ENCODE results near the gene EEA1. TPM values are rescaled to one million over a fixed set of nuclear protein-coding genes. Genes with fewer than 3 reads are reported as not detected.

EEA1 gene
- total RNA-seq, 1 donor from 2014 or later, result 41.8 TPM

GRCh38 chr12:92732716-92733115 is 196.4 kb downstream of the EEA1 start:
- H3K4me1 Mint-ChIP-seq (ENCODE audit: low read depth), result peaks cover 11% of the 10 kb centered on the region
- no peak overlapping the region for H3K27ac Mint-ChIP-seq (ENCODE audit: unreplicated experiment)
- no peaks in the 10 kb centered on the region for H3K27me3 Mint-ChIP-seq (ENCODE audit: low read depth)
- no peak for DNase-seq (ENCODE audit: low spot score)
- H3K9me3 Mint-ChIP-seq (ENCODE audit: low read depth), result peaks cover 4% of the 10 kb centered on the region
- H3K36me3 Mint-ChIP-seq (ENCODE audit: low read depth), result peaks cover 3% of the 10 kb centered on the region
- no peak for TF ChIP-seq CTCF (IDR thresholded peaks at IDR 0.05)
- H3K4me3 Mint-ChIP-seq (ENCODE audit: unreplicated experiment), result no peak overlapping the region

GRCh38 chr12:92732216-92732615 is 196.9 kb downstream of the EEA1 start:
- TF ChIP-seq CTCF (IDR thresholded peaks at IDR 0.05), result no peak

GRCh38 chr12:92730758-92731157 is 198.3 kb downstream of the EEA1 start:
- Mint-ChIP-seq H3K4me1 (ENCODE audit: low read depth) (peaks cover 11% of the 10 kb centered on the region), H3K36me3 (ENCODE audit: low read depth) (peaks cover 3% of the 10 kb centered on the region), H3K27me3 (ENCODE audit: low read depth) (no peaks in the 10 kb centered on the region), H3K9me3 (ENCODE audit: low read depth) (peaks cover 4% of the 10 kb centered on the region), H3K27ac (ENCODE audit: unreplicated experiment) (no peak overlapping the region), H3K4me3 (ENCODE audit: unreplicated experiment) (no peak overlapping the region)
- no peak for DNase-seq (ENCODE audit: low spot score)
- no peak for TF ChIP-seq CTCF (IDR thresholded peaks at IDR 0.05)

More at GRCh38 chr12:92732216-92732615, 196.9 kb downstream of the EEA1 start:
- Mint-ChIP-seq H3K9me3 (ENCODE audit: low read depth) (peaks cover 4% of the 10 kb centered on the region), H3K27ac (ENCODE audit: unreplicated experiment) (no peak overlapping the region), H3K4me1 (ENCODE audit: low read depth) (peaks cover 11% of the 10 kb centered on the region), H3K4me3 (ENCODE audit: unreplicated experiment) (no peak overlapping the region), H3K36me3 (ENCODE audit: low read depth) (peaks cover 3% of the 10 kb centered on the region), H3K27me3 (ENCODE audit: low read depth) (no peaks in the 10 kb centered on the region)
- no peak for DNase-seq (ENCODE audit: low spot score)

- peaks cover 3% of the 10 kb centered on the region for H3K4me1 Mint-ChIP-seq (ENCODE audit: low read depth)
- no peak overlapping the region for H3K27ac Mint-ChIP-seq (ENCODE audit: unreplicated experiment)
- H3K27me3 Mint-ChIP-seq (ENCODE audit: low read depth), result no peaks in the 10 kb centered on the region
- no peak for DNase-seq (ENCODE audit: low spot score)
- no peak overlapping the region for H3K4me3 Mint-ChIP-seq (ENCODE audit: unreplicated experiment)
- H3K9me3 Mint-ChIP-seq (ENCODE audit: low read depth), result peaks cover 8% of the 10 kb centered on the region
- H3K36me3 Mint-ChIP-seq (ENCODE audit: low read depth), result peaks cover 1% of the 10 kb centered on the region
- no peak for TF ChIP-seq CTCF (IDR thresholded peaks at IDR 0.05)
Observed at GRCh38 chr12:92729773-92730305, 199.3 kb downstream of the EEA1 start.

- peaks cover 13% of the 10 kb centered on the region for H3K9me3 Mint-ChIP-seq (ENCODE audit: low read depth)
- no peaks in the 10 kb centered on the region for H3K4me1 Mint-ChIP-seq (ENCODE audit: low read depth)
- no peak for DNase-seq (ENCODE audit: low spot score)
- peaks cover 3% of the 10 kb centered on the region for H3K36me3 Mint-ChIP-seq (ENCODE audit: low read depth)
- no peak for TF ChIP-seq CTCF (IDR thresholded peaks at IDR 0.05)
- H3K4me3 Mint-ChIP-seq (ENCODE audit: unreplicated experiment), result no peak overlapping the region
- H3K27ac Mint-ChIP-seq (ENCODE audit: unreplicated experiment), result no peak overlapping the region
- no peaks in the 10 kb centered on the region for H3K27me3 Mint-ChIP-seq (ENCODE audit: low read depth)
Observed at GRCh38 chr12:92726850-92727249, 202.2 kb downstream of the EEA1 start.
